Stimulated activated memory B cell treated with anti-CD40 and anti-IgM and Interleukin-4, amounts not matched to agents 10 μg/mL and 1 μg/mL and 100 μg/mL, for 72 hours (primary cell): Measurements from ENCODE around the gene CLIP4.

Experiments used
- ATAC-seq: fragments of 150-1000 bp; cut with Tn5 transposase; 2 replicates; pipeline ENCODE4 v1.10.0; 2021
- H3K27ac Mint-ChIP-seq: one replicate; pipeline ENCODE4 v1.8.0; 2022; ENCODE audit warnings: mild to moderate bottlenecking, mixed read lengths
- H3K27me3 Mint-ChIP-seq: one replicate; pipeline ENCODE4 v1.8.0; 2022; ENCODE audit warnings: mixed read lengths
- H3K36me3 Mint-ChIP-seq: one replicate; pipeline ENCODE4 v1.8.0; 2022; ENCODE audit warnings: mixed read lengths
- H3K4me1 Mint-ChIP-seq: one replicate; pipeline ENCODE4 v1.8.0; 2022; ENCODE audit warnings: mixed read lengths
- H3K4me3 Mint-ChIP-seq: one replicate; pipeline ENCODE4 v1.8.0; 2022; ENCODE audit warnings: mild to moderate bottlenecking, moderate library complexity, mixed read lengths
- H3K9me3 Mint-ChIP-seq: one replicate; pipeline ENCODE4 v1.8.0; 2022; ENCODE audit warnings: mixed read lengths

CLIP4 gene, protein sequence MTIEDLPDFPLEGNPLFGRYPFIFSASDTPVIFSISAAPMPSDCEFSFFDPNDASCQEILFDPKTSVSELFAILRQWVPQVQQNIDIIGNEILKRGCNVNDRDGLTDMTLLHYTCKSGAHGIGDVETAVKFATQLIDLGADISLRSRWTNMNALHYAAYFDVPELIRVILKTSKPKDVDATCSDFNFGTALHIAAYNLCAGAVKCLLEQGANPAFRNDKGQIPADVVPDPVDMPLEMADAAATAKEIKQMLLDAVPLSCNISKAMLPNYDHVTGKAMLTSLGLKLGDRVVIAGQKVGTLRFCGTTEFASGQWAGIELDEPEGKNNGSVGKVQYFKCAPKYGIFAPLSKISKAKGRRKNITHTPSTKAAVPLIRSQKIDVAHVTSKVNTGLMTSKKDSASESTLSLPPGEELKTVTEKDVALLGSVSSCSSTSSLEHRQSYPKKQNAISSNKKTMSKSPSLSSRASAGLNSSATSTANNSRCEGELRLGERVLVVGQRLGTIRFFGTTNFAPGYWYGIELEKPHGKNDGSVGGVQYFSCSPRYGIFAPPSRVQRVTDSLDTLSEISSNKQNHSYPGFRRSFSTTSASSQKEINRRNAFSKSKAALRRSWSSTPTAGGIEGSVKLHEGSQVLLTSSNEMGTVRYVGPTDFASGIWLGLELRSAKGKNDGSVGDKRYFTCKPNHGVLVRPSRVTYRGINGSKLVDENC

GRCh38 chr2:29114946-29115609 is at the start of gene CLIP4:
TSS of gene CLIP4 (plus strand) at chr2:29115415. CDS start at chr2:29121389, 5,974 bp downstream.
- ATAC-seq: peak; percentile 85
- peak within 1 kb of the TSS; percentile 86 for H3K4me3 Mint-ChIP-seq
- H3K36me3 Mint-ChIP-seq: no peaks in the 10 kb centered on the region
- peaks cover 4% of the 10 kb centered on the region for H3K27me3 Mint-ChIP-seq
- no peaks in the 10 kb centered on the region for H3K9me3 Mint-ChIP-seq
- peaks cover 26% of the 10 kb centered on the region for H3K4me1 Mint-ChIP-seq
- H3K27ac Mint-ChIP-seq: peak within 1 kb of the TSS; percentile 86

DNA sequence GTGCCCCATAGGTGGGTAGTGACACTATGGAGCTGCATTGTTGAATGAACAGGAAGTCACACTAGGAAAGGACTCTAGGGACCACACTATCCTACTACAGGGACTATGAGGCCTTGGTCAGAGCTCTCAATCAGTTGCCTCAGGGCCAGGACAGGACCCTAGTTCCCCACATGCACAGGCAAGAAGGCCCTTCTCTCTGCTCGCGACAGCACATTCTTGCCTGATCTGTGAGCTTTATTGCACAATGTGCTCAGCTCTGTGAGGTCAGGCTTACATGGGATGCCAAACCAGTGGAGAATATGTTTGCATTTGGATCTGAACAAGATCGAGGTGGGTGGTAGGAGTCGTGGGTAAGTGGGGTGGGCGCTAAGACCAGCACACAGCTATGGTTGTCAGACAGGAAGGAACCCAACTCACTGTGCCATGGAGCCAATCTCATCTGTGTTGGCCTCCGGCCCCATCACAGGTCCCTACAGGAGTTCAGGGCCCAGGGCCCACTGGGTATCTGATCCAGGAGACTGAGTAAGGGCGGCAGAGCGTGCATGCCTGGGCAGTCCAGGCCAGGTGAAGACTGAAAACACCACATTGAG is 48.8 kb upstream of the CLIP4 start:
- H3K36me3 Mint-ChIP-seq: no peaks in the 10 kb centered on the region
- H3K27ac Mint-ChIP-seq: no peak overlapping the region
- H3K4me3 Mint-ChIP-seq: no peak overlapping the region
- no peak for ATAC-seq
- H3K9me3 Mint-ChIP-seq: no peaks in the 10 kb centered on the region
- H3K27me3 Mint-ChIP-seq: no peaks in the 10 kb centered on the region
- no peaks in the 10 kb centered on the region for H3K4me1 Mint-ChIP-seq

GRCh38 chr2:29066997-29067605 is 48.1 kb upstream of the CLIP4 start:
- no peak for ATAC-seq
- Mint-ChIP-seq H3K9me3 (no peaks in the 10 kb centered on the region), H3K27ac (no peak overlapping the region), H3K4me3 (no peak overlapping the region), H3K4me1 (no peaks in the 10 kb centered on the region), H3K27me3 (no peaks in the 10 kb centered on the region), H3K36me3 (no peaks in the 10 kb centered on the region)

DNA sequence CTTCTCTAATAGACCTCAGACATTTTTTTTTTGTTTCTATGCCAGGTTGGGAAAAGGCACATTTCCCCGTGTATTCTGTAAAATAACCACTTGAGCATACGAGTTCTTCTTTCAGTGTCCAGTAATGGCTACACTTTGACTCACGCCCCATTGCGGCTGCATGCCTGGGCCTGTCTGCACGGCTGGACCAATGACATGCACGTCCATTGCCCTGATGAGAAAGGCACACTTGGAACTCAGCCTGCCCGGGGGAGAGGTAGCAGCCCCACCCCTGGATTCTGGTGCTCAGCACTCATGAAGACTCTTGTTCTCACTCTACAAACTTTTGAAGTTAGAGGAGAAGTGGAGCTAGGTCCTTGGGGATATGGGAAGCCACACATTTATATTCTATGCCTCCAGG is 46.7 kb upstream of the CLIP4 start:
- Mint-ChIP-seq H3K27me3 (no peaks in the 10 kb centered on the region), H3K4me3 (no peak overlapping the region), H3K9me3 (no peaks in the 10 kb centered on the region), H3K4me1 (peaks cover 1% of the 10 kb centered on the region), H3K36me3 (no peaks in the 10 kb centered on the region), H3K27ac (no peak overlapping the region)
- ATAC-seq: no peak

- H3K27ac Mint-ChIP-seq: no peak overlapping the region
- ATAC-seq: no peak
- no peak overlapping the region for H3K4me3 Mint-ChIP-seq
- no peaks in the 10 kb centered on the region for H3K27me3 Mint-ChIP-seq
- H3K9me3 Mint-ChIP-seq: no peaks in the 10 kb centered on the region
- no peaks in the 10 kb centered on the region for H3K36me3 Mint-ChIP-seq
- peaks cover 10% of the 10 kb centered on the region for H3K4me1 Mint-ChIP-seq
These were observed 44.7 kb upstream of the CLIP4 start for GRCh38 chr2:29070526-29070925.

DNA sequence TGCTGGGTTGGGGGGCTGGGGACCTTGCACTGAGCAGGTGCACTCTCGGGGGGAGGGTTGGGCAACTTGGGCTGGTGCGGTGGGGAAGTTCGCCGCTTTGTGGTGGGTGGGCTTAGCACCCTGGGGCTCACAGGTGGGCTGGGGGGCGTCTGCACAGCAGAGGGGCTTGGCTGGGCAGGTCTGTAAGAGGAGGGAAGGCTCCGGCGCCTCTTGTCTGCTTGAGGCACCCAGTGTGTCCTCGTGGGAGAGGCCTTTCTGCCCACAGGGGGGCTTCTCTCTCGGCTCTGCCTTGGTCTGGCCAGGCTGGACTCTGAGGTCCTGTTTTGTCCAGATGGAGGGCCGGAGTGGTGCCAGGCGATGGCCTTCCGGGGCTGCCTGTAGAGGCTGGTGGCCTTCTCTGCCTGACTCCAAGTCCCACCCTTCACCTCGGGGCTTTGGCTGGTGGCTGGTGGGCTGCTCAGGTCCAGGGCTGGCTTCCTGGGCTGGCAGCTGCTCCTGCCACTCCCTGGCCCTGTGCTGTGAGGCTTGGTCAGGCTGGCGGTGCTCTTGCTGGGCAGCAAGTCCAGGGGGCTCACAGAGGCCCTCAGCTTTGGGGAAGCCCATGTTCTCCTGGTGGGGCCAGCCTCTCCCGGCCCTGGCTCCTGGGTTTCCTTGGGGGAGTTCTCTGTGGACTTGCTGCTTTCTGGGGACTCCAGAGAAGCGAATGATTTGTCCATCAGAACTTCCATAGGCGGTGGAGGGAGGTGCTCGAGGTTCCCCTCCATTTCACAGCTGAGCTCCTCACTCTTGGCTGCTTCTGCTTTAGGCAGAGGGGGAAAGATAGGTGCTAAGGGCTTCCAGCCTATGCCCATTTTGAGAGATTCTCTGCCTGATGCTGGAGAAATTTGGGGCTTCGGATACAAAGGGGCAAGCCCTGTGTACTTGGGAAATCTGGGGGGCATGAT is 43.9 kb upstream of the CLIP4 start:
- ATAC-seq: no peak
- Mint-ChIP-seq H3K36me3 (no peaks in the 10 kb centered on the region), H3K9me3 (no peaks in the 10 kb centered on the region), H3K4me3 (no peak overlapping the region), H3K27me3 (no peaks in the 10 kb centered on the region), H3K27ac (no peak overlapping the region), H3K4me1 (peaks cover 10% of the 10 kb centered on the region)

- no peak for ATAC-seq
- H3K27ac Mint-ChIP-seq: no peak overlapping the region
- H3K27me3 Mint-ChIP-seq: no peaks in the 10 kb centered on the region
- H3K9me3 Mint-ChIP-seq: no peaks in the 10 kb centered on the region
- no peaks in the 10 kb centered on the region for H3K36me3 Mint-ChIP-seq
- no peak overlapping the region for H3K4me3 Mint-ChIP-seq
- peaks cover 10% of the 10 kb centered on the region for H3K4me1 Mint-ChIP-seq
These were observed 43.0 kb upstream of the CLIP4 start for GRCh38 chr2:29072251-29072650.

DNA sequence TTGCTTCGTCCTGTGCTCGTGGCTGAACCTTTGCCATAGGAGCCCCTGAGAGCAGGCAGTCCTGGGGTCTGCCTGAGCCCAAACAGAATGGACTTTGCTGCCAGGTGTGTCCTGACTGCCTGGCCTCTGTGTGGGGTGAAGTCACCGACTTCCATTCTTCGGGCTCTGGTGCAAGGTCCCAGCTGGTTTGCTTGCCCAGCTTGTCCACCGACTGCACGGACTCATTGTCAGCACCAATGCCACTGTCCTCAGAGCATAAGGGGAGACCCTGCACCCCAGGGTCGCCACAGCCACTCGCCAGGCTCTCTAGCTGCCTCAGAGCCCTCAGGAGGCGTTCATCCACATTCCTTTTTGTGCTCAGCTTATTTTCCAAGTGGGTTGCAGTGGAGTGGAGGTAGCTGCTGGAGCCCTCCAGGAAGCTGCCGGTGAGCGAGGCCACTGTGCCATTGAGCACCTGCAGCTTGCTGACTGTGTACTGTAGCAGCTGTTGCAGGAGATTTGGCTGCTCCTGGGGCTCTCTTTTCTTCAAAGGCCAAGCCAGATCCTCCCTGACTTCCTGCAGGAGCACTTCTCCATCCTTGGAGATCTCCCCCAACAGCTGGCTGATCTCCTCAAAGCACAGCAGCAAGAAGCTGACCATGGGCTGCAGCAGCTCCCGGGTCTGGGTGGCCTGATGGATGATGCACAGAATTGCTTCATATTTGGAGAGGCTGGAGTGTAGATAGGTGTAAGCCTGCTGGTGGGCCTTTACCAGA is 42.1 kb upstream of the CLIP4 start:
- Mint-ChIP-seq H3K4me1 (peaks cover 10% of the 10 kb centered on the region), H3K4me3 (no peak overlapping the region), H3K27me3 (no peaks in the 10 kb centered on the region), H3K36me3 (no peaks in the 10 kb centered on the region), H3K27ac (no peak overlapping the region), H3K9me3 (peaks cover 5% of the 10 kb centered on the region)
- no peak for ATAC-seq

GRCh38 chr2:29073933-29074332 is 41.3 kb upstream of the CLIP4 start:
- ATAC-seq: no peak
- Mint-ChIP-seq H3K27ac (no peak overlapping the region), H3K4me3 (no peak overlapping the region), H3K36me3 (no peaks in the 10 kb centered on the region), H3K9me3 (peaks cover 5% of the 10 kb centered on the region), H3K4me1 (peaks cover 10% of the 10 kb centered on the region), H3K27me3 (no peaks in the 10 kb centered on the region)

DNA sequence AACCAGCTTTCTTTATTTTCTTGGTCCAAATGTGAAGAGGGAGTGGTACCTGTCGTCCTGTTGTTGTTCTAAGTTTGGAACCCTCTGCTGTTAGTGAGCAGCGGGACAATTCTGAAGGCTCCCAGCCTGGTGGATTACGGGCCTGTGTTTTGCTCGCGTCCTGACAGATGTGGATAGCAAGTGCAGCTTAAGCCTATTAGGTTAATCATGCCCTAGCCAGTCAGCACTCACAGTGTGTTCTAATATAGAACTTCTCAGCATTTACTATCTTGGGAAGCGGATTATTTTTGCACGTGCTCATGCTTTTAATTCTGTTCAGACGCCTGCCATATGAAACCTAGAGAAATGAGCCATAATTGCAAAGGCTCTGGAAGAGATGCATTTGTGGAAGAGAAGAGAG is 40.8 kb upstream of the CLIP4 start, which contains the start of gene PCARE:
Gene PCARE (minus strand): TSS at position 113 of the 400 bp plus-strand sequence. CDS start 262 bp downstream, outside the sequence.
- H3K36me3 Mint-ChIP-seq: no peaks in the 10 kb centered on the region
- no peak within 1 kb of the TSS for H3K27ac Mint-ChIP-seq
- H3K9me3 Mint-ChIP-seq: peaks cover 5% of the 10 kb centered on the region
- peaks cover 10% of the 10 kb centered on the region for H3K4me1 Mint-ChIP-seq
- ATAC-seq: no peak
- no peak within 1 kb of the TSS for H3K4me3 Mint-ChIP-seq
- no peaks in the 10 kb centered on the region for H3K27me3 Mint-ChIP-seq

DNA sequence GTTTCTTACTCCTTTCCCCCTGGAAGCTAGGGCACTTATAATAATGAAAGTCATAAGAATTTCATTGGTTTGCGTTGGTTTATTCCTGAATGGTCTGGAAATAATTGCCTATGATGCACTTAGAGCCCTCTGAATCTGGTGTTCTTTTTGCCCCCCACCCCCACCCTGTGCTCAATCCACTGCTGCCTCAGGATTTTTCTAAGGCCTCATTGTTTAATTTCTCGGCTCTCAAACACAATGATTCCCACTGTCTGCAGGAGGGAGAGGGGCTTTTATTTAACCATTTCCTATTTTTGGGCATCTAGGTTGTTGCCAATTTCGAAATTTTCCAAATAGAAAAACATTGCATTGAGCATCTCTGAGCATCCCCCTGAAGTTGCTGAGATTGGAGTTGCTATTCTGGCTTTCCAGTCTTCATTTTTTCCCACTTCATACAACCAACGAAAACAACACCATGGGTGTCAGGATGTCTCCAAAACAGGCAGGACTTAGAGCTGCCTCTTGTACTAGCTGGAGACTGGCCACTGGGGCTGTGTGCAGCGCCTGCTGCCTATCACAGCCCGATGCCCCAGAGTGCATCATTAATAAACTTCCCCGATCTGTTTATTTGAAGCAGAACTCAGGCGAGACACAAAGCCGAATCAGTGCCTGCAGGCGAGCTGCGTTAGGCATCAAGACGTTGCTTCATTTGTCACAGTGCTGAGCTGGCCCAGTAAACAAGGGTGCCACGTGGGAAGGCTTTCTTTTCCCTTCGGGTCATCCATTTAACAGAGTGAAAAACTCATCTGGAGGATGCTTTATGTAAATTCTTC is 39.1 kb upstream of the CLIP4 start:
- H3K27ac Mint-ChIP-seq: no peak overlapping the region
- H3K4me1 Mint-ChIP-seq: peaks cover 10% of the 10 kb centered on the region
- H3K27me3 Mint-ChIP-seq: no peaks in the 10 kb centered on the region
- ATAC-seq: no peak
- H3K36me3 Mint-ChIP-seq: no peaks in the 10 kb centered on the region
- no peak overlapping the region for H3K4me3 Mint-ChIP-seq
- H3K9me3 Mint-ChIP-seq: peaks cover 8% of the 10 kb centered on the region

GRCh38 chr2:29079887-29080286 is 35.3 kb upstream of the CLIP4 start:
- Mint-ChIP-seq H3K4me1 (no peaks in the 10 kb centered on the region), H3K9me3 (peaks cover 8% of the 10 kb centered on the region), H3K36me3 (no peaks in the 10 kb centered on the region), H3K27ac (no peak overlapping the region), H3K27me3 (no peaks in the 10 kb centered on the region), H3K4me3 (no peak overlapping the region)
- no peak for ATAC-seq
